OCI-LY1 (cell line): ENCODE measurements around the gene MADD.

Experiments
- H2AFZ ChIP-seq: fragments of 200-600 bp; sonication (generic), shearing (Covaris generic); 2 replicates; pipeline ENCODE4 v1.6.0; 2014; ENCODE audit warnings: antibody characterized with exemption, mild to moderate bottlenecking, low read length
- H3F3A ChIP-seq: fragments of 200-600 bp; sonication (generic), shearing (Covaris generic); 2 replicates; pipeline ENCODE4 v1.6.0; 2014; ENCODE audit warnings: mild to moderate bottlenecking, antibody characterized with exemption, low read length, moderate library complexity; ENCODE audit not compliant: insufficient read depth
- H3K27ac ChIP-seq: fragments of 200-600 bp; sonication (generic); 2 replicates; pipeline ENCODE4 v1.5.1; 2014; ENCODE audit warnings: low read length, mixed run types, mild to moderate bottlenecking, low read depth; ENCODE audit not compliant: poor library complexity, severe bottlenecking
- H3K27me3 ChIP-seq: fragments of 200-600 bp; sonication (generic); 2 replicates; pipeline ENCODE4 v1.6.0; 2014; ENCODE audit warnings: antibody characterized with exemption, mild to moderate bottlenecking, low read length, moderate library complexity; ENCODE audit not compliant: insufficient read depth
- H3K36me3 ChIP-seq: fragments of 200-600 bp; sonication (generic); 2 replicates; pipeline ENCODE4 v1.6.1; 2014; ENCODE audit warnings: mild to moderate bottlenecking, antibody characterized with exemption, low read length, moderate library complexity, mixed read lengths; ENCODE audit not compliant: insufficient read depth
- H3K4me1 ChIP-seq: fragments of 200-600 bp; sonication (generic); 2 replicates; pipeline ENCODE4 v1.5.1; 2014; ENCODE audit warnings: mild to moderate bottlenecking, low read length, moderate library complexity; ENCODE audit not compliant: insufficient read depth, severe bottlenecking
- H3K4me2 ChIP-seq: fragments of 200-600 bp; sonication (generic), shearing (Covaris generic); 2 replicates; pipeline ENCODE4 v1.6.1; 2014; ENCODE audit warnings: low read length
- H3K4me3 ChIP-seq: fragments of 200-600 bp; sonication (generic); 2 replicates; pipeline ENCODE4 v1.5.1; 2014; ENCODE audit warnings: low read length, low read depth, mild to moderate bottlenecking, mixed read lengths; ENCODE audit not compliant: poor library complexity, severe bottlenecking
- H3K79me2 ChIP-seq: fragments of 200-600 bp; shearing (Covaris generic); 2 replicates; pipeline ENCODE4 v1.6.1; 2016; ENCODE audit warnings: mixed run types, low read length, mixed read lengths; ENCODE audit not compliant: insufficient read depth
- H3K9ac ChIP-seq: fragments of 200-600 bp; sonication (generic), shearing (Covaris generic); 2 replicates; pipeline ENCODE4 v1.6.1; 2014; ENCODE audit warnings: mild to moderate bottlenecking, low read length, mixed read lengths
- H3K9me2 ChIP-seq: fragments of 200-600 bp; sonication (generic), shearing (Covaris generic); 2 replicates; pipeline ENCODE4 v1.6.1; 2014; ENCODE audit warnings: low read depth, mild to moderate bottlenecking, low read length, mixed read lengths
- H3K9me3 ChIP-seq: fragments of 200-600 bp; shearing (Covaris generic); 2 replicates; pipeline ENCODE4 v1.6.1; 2014; ENCODE audit warnings: low read length, mixed read lengths
- H4K20me1 ChIP-seq: fragments of 200-600 bp; sonication (generic), shearing (Covaris generic); 2 replicates; pipeline ENCODE4 v1.6.0; 2016; ENCODE audit warnings: mild to moderate bottlenecking, low read length; ENCODE audit not compliant: insufficient read depth
- EZH2 ChIP-seq: fragments of 200-600 bp; sonication (generic), shearing (Covaris generic); IDR thresholded peaks from 2 replicates; pipeline ENCODE4 v1.8.0; 2017; ENCODE audit warnings: borderline replicate concordance, mixed run types, mild to moderate bottlenecking, antibody characterized with exemption, low read length, moderate library complexity, mixed read lengths
- TF ChIP-seq, protein P1 (sequence below): fragments of 200-600 bp; sonication (generic), shearing (Covaris generic); IDR thresholded peaks from 2 replicates; pipeline ENCODE4 v1.5.1; 2017; ENCODE audit warnings: mild to moderate bottlenecking, antibody characterized with exemption, low read length, moderate library complexity, mixed read lengths

Gene MADD

DNA sequence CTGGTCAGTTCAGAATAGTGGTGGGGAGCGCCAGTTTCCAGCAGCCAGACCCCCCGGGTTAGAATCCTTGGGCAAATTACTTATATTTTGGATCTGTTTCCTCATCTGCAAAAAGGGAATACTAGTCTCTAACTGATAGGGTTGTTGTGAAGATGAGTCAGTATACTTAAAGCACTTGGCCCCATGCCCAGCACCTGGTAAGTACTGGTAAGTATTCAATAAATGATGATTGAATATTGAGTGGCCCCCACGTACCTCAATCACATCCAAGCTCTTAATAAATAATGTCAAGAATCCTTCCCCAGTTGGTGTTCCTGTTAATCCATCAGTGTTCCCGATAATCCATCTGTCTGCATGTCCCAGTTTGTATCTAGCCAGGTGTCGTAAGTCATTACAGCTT lies 33.5 kb upstream of the MADD start:
- no peaks in the 10 kb centered on the region for H3K9me3 ChIP-seq
- no peak overlapping the region for H2AFZ ChIP-seq
- no peaks in the 10 kb centered on the region for H3F3A ChIP-seq
- no peak overlapping the region for H3K9ac ChIP-seq
- H3K36me3 ChIP-seq: peaks cover 58% of the 10 kb centered on the region
- H4K20me1 ChIP-seq: no peaks in the 10 kb centered on the region
- no peak for TF ChIP-seq EZH2
- TF ChIP-seq, protein P1, sequence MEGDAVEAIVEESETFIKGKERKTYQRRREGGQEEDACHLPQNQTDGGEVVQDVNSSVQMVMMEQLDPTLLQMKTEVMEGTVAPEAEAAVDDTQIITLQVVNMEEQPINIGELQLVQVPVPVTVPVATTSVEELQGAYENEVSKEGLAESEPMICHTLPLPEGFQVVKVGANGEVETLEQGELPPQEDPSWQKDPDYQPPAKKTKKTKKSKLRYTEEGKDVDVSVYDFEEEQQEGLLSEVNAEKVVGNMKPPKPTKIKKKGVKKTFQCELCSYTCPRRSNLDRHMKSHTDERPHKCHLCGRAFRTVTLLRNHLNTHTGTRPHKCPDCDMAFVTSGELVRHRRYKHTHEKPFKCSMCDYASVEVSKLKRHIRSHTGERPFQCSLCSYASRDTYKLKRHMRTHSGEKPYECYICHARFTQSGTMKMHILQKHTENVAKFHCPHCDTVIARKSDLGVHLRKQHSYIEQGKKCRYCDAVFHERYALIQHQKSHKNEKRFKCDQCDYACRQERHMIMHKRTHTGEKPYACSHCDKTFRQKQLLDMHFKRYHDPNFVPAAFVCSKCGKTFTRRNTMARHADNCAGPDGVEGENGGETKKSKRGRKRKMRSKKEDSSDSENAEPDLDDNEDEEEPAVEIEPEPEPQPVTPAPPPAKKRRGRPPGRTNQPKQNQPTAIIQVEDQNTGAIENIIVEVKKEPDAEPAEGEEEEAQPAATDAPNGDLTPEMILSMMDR: no peak
- H3K9me2 ChIP-seq: no peaks in the 10 kb centered on the region
- H3K27ac ChIP-seq: no peak overlapping the region
- H3K4me2 ChIP-seq: no peak overlapping the region
- no peaks in the 10 kb centered on the region for H3K79me2 ChIP-seq
- H3K27me3 ChIP-seq: no peaks in the 10 kb centered on the region
- no peak overlapping the region for H3K4me3 ChIP-seq
- peaks cover 5% of the 10 kb centered on the region for H3K4me1 ChIP-seq

DNA sequence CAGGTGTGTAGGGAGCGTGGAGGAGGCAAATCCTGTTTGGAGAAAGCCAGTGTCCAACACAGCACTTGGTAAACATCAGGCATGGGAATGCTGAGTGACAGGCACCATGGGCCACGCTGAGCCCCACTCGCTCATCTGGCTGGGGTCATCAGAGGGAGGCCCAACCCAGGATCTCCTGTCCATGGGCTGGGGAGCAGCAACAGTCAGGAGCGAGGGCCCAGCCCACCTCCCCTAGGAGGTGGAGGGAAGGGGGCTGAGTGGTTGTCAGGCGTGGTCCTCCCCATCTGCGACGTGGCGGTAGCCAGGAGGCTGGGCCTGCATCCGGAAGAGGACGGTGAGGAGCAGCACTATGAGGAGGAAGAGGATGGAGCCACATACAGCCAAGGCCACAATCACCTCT lies 30.1 kb upstream of the MADD start:
- peaks cover 74% of the 10 kb centered on the region for H3K36me3 ChIP-seq
- no peaks in the 10 kb centered on the region for H4K20me1 ChIP-seq
- no peaks in the 10 kb centered on the region for H3F3A ChIP-seq
- TF ChIP-seq, protein P1: no peak
- TF ChIP-seq EZH2: no peak
- H3K4me1 ChIP-seq: peaks cover 5% of the 10 kb centered on the region
- H3K9me2 ChIP-seq: no peaks in the 10 kb centered on the region
- H3K4me3 ChIP-seq: no peak overlapping the region
- no peaks in the 10 kb centered on the region for H3K79me2 ChIP-seq
- H3K27me3 ChIP-seq: no peaks in the 10 kb centered on the region
- no peak overlapping the region for H3K9ac ChIP-seq
- H3K9me3 ChIP-seq: no peaks in the 10 kb centered on the region
- no peak overlapping the region for H3K27ac ChIP-seq
- no peak overlapping the region for H3K4me2 ChIP-seq
- no peak overlapping the region for H2AFZ ChIP-seq

DNA sequence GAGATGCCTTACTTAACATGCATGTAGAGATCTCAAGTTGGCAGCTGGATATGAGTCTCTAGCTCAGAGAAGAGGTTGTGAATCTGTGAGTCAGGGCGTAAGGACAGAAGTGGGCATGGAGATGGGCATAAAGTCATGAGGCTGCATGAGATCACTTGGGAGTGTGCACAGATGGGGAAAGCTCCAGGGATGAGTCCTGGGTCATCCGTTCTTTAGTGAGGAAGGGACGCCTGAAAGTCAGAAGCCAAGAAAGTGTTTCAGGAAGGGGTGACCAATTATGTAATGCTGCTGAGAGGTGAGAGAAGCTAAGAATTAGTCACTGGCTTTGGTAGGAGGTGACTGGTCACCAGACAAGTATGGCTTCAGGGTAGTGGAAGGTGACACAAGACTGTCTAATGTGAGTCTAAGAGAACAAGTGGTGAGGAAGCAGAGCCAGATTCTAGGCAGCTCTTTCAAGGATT lies 28.1 kb upstream of the MADD start:
- TF ChIP-seq, protein P1: no peak
- no peak overlapping the region for H3K4me2 ChIP-seq
- no peak overlapping the region for H2AFZ ChIP-seq
- no peaks in the 10 kb centered on the region for H3K9me3 ChIP-seq
- H3K27ac ChIP-seq: no peak overlapping the region
- no peak overlapping the region for H3K9ac ChIP-seq
- H4K20me1 ChIP-seq: no peaks in the 10 kb centered on the region
- H3K4me1 ChIP-seq: peaks cover 3% of the 10 kb centered on the region
- H3K4me3 ChIP-seq: no peak overlapping the region
- no peaks in the 10 kb centered on the region for H3K27me3 ChIP-seq
- peaks cover 83% of the 10 kb centered on the region for H3K36me3 ChIP-seq
- no peaks in the 10 kb centered on the region for H3K9me2 ChIP-seq
- no peaks in the 10 kb centered on the region for H3F3A ChIP-seq
- H3K79me2 ChIP-seq: no peaks in the 10 kb centered on the region
